ENCODE measurements around the gene RBM6. TPM values are rescaled to one million over a fixed set of nuclear protein-coding genes. Genes with fewer than 3 reads are reported as not detected.

The RBM6 gene
- total and polyA plus RNA-seq, 4 experiments from 2014 or later: 17.9 to 194 (median 118) TPM

DNA sequence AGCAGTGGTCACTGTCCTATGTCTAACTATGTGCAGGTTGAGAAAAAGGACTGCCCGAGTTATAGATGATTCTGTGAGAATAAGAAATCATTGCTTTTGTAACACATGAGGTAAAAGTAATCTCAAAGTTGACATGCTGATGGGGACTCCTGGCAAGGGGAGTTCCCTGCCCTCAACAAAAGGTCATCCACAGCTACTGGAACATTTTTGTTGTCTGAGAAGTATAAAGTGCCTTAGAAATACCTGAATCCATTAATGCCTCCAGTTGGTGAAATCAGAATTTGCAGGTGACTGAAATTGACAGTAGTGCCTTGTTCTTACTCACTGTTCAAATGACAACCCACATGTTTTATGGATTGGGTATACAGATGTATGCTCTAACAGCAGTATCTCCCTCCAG is 105.0 kb downstream of the RBM6 start:
- H3K36me3 ChIP-seq (ENCODE audit: insufficient read depth, low read length): peaks cover 4% of the 10 kb centered on the region
- no peaks in the 10 kb centered on the region for H3K9me3 Mint-ChIP-seq
- no peak overlapping the region for H3K27ac ChIP-seq (ENCODE audit: low read depth, low read length)
- ChIA-PET POLR2A (ENCODE audit: partially characterized antibody) (interaction anchor here (1.7 kb wide), 1 partner anchor 11 kb away, joined by 3 read pairs; no protein-coding TSS in a partner anchor), CTCF (ENCODE audit: partially characterized antibody) (no interaction called here)
- no peaks in the 10 kb centered on the region for H3K27me3 Mint-ChIP-seq
- no peak overlapping the region for H3K4me3 ChIP-seq (ENCODE audit: low read length in 2 of 2)
- peaks cover 10 to 15% (median 14%) of the 10 kb centered on the region in 4 donors for H3K4me1 Mint-ChIP-seq
- H3K4me3 Mint-ChIP-seq: no peak overlapping the region
- H3K36me3 Mint-ChIP-seq: peaks cover 25 to 46% of the 10 kb centered on the region in 2 donors
- no peak for DNase-seq
- intact Hi-C loops (cut with micrococcal nuclease): no loop called here
- H3K9me3 ChIP-seq (ENCODE audit: control insufficient read depth in 1 of 2, low read length in 2 of 2): no peaks in the 10 kb centered on the region
- peak overlapping the region in 2 of 7 donors; percentile 17 to 61 for H3K27ac Mint-ChIP-seq
- H3K27me3 ChIP-seq (ENCODE audit: insufficient read depth, low read length): no peaks in the 10 kb centered on the region
- peaks cover 11% of the 10 kb centered on the region for H3K4me1 ChIP-seq (ENCODE audit: insufficient read depth, low read length)

- Mint-ChIP-seq H3K9me3 (no peaks in the 10 kb centered on the region), H3K36me3 (peaks cover 37 to 46% of the 10 kb centered on the region in 2 donors), H3K4me1 (peaks cover 0 to 5% (median 2%) of the 10 kb centered on the region in 4 donors), H3K27me3 (no peaks in the 10 kb centered on the region), H3K4me3 (no peak overlapping the region), H3K27ac (peak overlapping the region in 2 of 7 donors; percentile 20 to 74)
- H3K27ac ChIP-seq (ENCODE audit: low read depth, low read length): no peak overlapping the region
- ChIA-PET CTCF (ENCODE audit: partially characterized antibody) (no interaction called here), POLR2A (ENCODE audit: partially characterized antibody) (no interaction called here)
- H3K9me3 ChIP-seq (ENCODE audit: control insufficient read depth in 1 of 2, low read length in 2 of 2): no peaks in the 10 kb centered on the region
- H3K4me1 ChIP-seq (ENCODE audit: insufficient read depth, low read length): no peaks in the 10 kb centered on the region
- DNase-seq: no peak
- H3K27me3 ChIP-seq (ENCODE audit: insufficient read depth, low read length): no peaks in the 10 kb centered on the region
- H3K36me3 ChIP-seq (ENCODE audit: insufficient read depth, low read length): peaks cover 7% of the 10 kb centered on the region
- intact Hi-C loops (cut with micrococcal nuclease): no loop called here
- H3K4me3 ChIP-seq (ENCODE audit: low read length in 2 of 2): no peak overlapping the region
Observed at GRCh38 chr3:50047426-50047825, 107.5 kb downstream of the RBM6 start.

- Mint-ChIP-seq H3K27me3 (no peaks in the 10 kb centered on the region), H3K9me3 (no peaks in the 10 kb centered on the region), H3K36me3 (peaks cover 53 to 58% of the 10 kb centered on the region in 2 donors), H3K4me3 (no peak overlapping the region), H3K27ac (peak overlapping the region in 3 of 7 donors; percentile 13 to 64 (median 32)), H3K4me1 (peaks cover 0 to 5% (median 2%) of the 10 kb centered on the region in 4 donors)
- H3K27ac ChIP-seq (ENCODE audit: low read depth, low read length): no peak overlapping the region
- H3K4me3 ChIP-seq (ENCODE audit: low read length in 2 of 2): no peak overlapping the region
- intact Hi-C loops (cut with micrococcal nuclease): no loop called here
- DNase-seq: no peak
- peaks cover 10% of the 10 kb centered on the region for H3K36me3 ChIP-seq (ENCODE audit: insufficient read depth, low read length)
- POLR2A ChIA-PET (ENCODE audit: partially characterized antibody): no interaction called here
- H3K9me3 ChIP-seq (ENCODE audit: control insufficient read depth in 1 of 2, low read length in 2 of 2): no peaks in the 10 kb centered on the region
- CTCF ChIA-PET (ENCODE audit: partially characterized antibody): no interaction called here
- H3K4me1 ChIP-seq (ENCODE audit: insufficient read depth, low read length): no peaks in the 10 kb centered on the region
- H3K27me3 ChIP-seq (ENCODE audit: insufficient read depth, low read length): no peaks in the 10 kb centered on the region
Observed at GRCh38 chr3:50050361-50050760, 110.4 kb downstream of the RBM6 start.

DNA sequence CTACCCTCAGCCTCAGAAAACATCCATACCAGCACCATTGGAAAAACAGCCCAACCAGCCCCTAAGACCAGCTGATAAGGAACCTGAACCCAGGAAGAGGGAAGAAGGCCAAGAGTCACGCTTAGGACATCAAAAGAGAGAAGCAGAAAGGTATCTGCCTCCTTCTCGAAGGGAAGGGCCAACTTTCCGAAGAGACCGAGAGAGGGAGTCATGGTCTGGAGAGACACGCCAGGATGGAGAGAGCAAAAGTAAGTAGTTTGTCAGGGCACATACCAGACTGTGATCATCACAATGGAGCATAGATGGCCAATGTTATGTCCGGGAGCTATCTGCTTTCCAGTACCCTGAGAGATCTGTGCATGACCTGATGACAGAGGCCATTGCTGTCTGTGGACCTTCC is 117.8 kb downstream of the RBM6 start:
- H3K9me3 Mint-ChIP-seq: no peaks in the 10 kb centered on the region
- CTCF ChIA-PET (ENCODE audit: partially characterized antibody): interaction anchor here (0.7 kb wide), 1 partner anchor 137 kb away, joined by 3 read pairs; no protein-coding TSS in a partner anchor

GRCh38 chr3:50068134-50068533 is 128.2 kb downstream of the RBM6 start:
- Histone ChIP-seq H3K27me3 (ENCODE audit: insufficient read depth, low read length) (no peaks in the 10 kb centered on the region), H3K27ac (ENCODE audit: low read depth, low read length) (no peak overlapping the region), H3K9me3 (ENCODE audit: control insufficient read depth in 1 of 2, low read length in 2 of 2) (no peaks in the 10 kb centered on the region), H3K4me1 (ENCODE audit: insufficient read depth, low read length) (no peaks in the 10 kb centered on the region), H3K4me3 (ENCODE audit: low read length in 2 of 2) (no peak overlapping the region), H3K36me3 (ENCODE audit: insufficient read depth, low read length) (peaks cover 75% of the 10 kb centered on the region)
- Mint-ChIP-seq H3K4me3 (no peak overlapping the region), H3K27ac (peak overlapping the region in 1 of 7 donors; percentile 61), H3K27me3 (no peaks in the 10 kb centered on the region), H3K36me3 (peaks cover 58 to 86% of the 10 kb centered on the region in 2 donors), H3K4me1 (peaks cover 0 to 2% (median 0%) of the 10 kb centered on the region in 4 donors), H3K9me3 (no peaks in the 10 kb centered on the region)
- intact Hi-C loops (cut with micrococcal nuclease): no loop called here
- CTCF ChIA-PET (ENCODE audit: partially characterized antibody): interaction anchor here (1.1 kb wide), 1 partner anchor 52 kb away, joined by 4 read pairs; no protein-coding TSS in a partner anchor
- DNase-seq: no peak
- POLR2A ChIA-PET (ENCODE audit: partially characterized antibody): no interaction called here

More for the DNA sequence above, 117.8 kb downstream of the RBM6 start:
- Histone ChIP-seq H3K27me3 (ENCODE audit: insufficient read depth, low read length) (no peaks in the 10 kb centered on the region), H3K9me3 (ENCODE audit: control insufficient read depth in 1 of 2, low read length in 2 of 2) (no peaks in the 10 kb centered on the region), H3K27ac (ENCODE audit: low read depth, low read length) (no peak overlapping the region), H3K36me3 (ENCODE audit: insufficient read depth, low read length) (peaks cover 51% of the 10 kb centered on the region), H3K4me1 (ENCODE audit: insufficient read depth, low read length) (no peaks in the 10 kb centered on the region), H3K4me3 (ENCODE audit: low read length in 2 of 2) (no peak overlapping the region)
- intact Hi-C loops (cut with micrococcal nuclease): no loop called here
- H3K27me3 Mint-ChIP-seq: no peaks in the 10 kb centered on the region
- POLR2A ChIA-PET (ENCODE audit: partially characterized antibody): no interaction called here
- peaks cover 0 to 2% (median 0%) of the 10 kb centered on the region in 4 donors for H3K4me1 Mint-ChIP-seq
- peaks cover 51 to 69% of the 10 kb centered on the region in 2 donors for H3K36me3 Mint-ChIP-seq
- DNase-seq: no peak
- H3K4me3 Mint-ChIP-seq: no peak overlapping the region
- H3K27ac Mint-ChIP-seq: no peak overlapping the region

DNA sequence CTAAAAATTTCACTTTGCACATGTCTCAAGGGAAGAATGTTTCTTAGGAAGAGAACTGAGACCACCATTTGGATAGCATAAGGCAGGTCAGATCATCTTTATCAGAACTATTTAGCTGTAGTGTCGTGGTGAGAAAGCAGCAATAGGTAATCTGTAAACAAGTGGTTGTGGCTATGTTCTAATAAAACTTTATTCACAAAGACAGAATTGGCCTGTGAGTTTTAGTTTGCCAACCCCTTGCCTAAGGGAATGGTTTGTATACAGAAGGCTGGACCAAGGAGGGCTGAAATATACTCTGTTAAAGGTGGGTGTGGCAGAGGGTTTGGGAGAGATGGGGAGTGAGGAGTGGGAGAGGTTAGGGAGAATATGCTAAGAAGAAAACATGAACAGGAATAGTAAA is 138.1 kb downstream of the RBM6 start:
- H3K4me1 Mint-ChIP-seq: peaks cover 9 to 26% (median 12%) of the 10 kb centered on the region in 4 donors
- H3K27ac Mint-ChIP-seq: peak overlapping the region; percentile 31 to 97 (median 66)
- H3K27ac ChIP-seq (ENCODE audit: low read depth, low read length): no peak overlapping the region
- ChIA-PET POLR2A (ENCODE audit: partially characterized antibody) (interaction anchor here (1.2 kb wide), 1 partner anchor 10 kb away, joined by 5 read pairs; the partner anchor contains the start of gene RBM5), CTCF (ENCODE audit: partially characterized antibody) (no interaction called here)
- intact Hi-C loops (cut with micrococcal nuclease): no loop called here
- peaks cover 11% of the 10 kb centered on the region for H3K4me1 ChIP-seq (ENCODE audit: insufficient read depth, low read length)
- H3K27me3 Mint-ChIP-seq: no peaks in the 10 kb centered on the region
- peaks cover 18 to 29% of the 10 kb centered on the region in 2 donors for H3K36me3 Mint-ChIP-seq
- H3K9me3 ChIP-seq (ENCODE audit: control insufficient read depth in 1 of 2, low read length in 2 of 2): no peaks in the 10 kb centered on the region
- H3K36me3 ChIP-seq (ENCODE audit: insufficient read depth, low read length): peaks cover 16% of the 10 kb centered on the region
- no peaks in the 10 kb centered on the region for H3K27me3 ChIP-seq (ENCODE audit: insufficient read depth, low read length)
- no peaks in the 10 kb centered on the region for H3K9me3 Mint-ChIP-seq
- no peak for DNase-seq
- no peak overlapping the region for H3K4me3 Mint-ChIP-seq
- no peak overlapping the region for H3K4me3 ChIP-seq (ENCODE audit: low read length in 2 of 2)

DNA sequence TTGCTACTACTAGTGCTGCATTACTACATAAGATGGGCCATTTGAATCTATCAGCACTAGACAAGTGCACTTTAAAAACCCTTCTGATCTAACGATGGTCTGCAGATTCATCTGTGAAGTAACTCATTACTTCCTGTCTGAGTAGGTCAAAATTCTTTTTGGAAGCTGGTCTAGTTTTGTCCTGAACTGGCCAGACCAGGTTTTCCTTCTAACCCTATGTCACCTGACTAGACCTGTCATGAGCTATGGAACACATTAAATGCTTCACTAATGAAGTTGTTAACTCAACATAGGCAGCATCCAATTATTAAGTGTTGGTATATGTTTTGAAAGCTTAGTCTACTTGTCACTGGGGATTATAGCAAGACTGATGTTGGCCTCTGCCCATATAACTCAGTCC is 138.7 kb downstream of the RBM6 start:
- CTCF ChIA-PET (ENCODE audit: partially characterized antibody): no interaction called here
- H3K27ac ChIP-seq (ENCODE audit: low read depth, low read length): no peak overlapping the region

More for the DNA sequence above, 138.7 kb downstream of the RBM6 start:
- intact Hi-C loops (cut with micrococcal nuclease): no loop called here
- Mint-ChIP-seq H3K27ac (peak overlapping the region; percentile 10 to 82 (median 65)), H3K36me3 (peaks cover 14 to 24% of the 10 kb centered on the region in 2 donors), H3K4me1 (peaks cover 11 to 31% (median 14%) of the 10 kb centered on the region in 4 donors), H3K4me3 (no peak overlapping the region), H3K27me3 (no peaks in the 10 kb centered on the region), H3K9me3 (no peaks in the 10 kb centered on the region)
- Histone ChIP-seq H3K4me3 (ENCODE audit: low read length in 2 of 2) (no peak overlapping the region), H3K9me3 (ENCODE audit: control insufficient read depth in 1 of 2, low read length in 2 of 2) (no peaks in the 10 kb centered on the region), H3K27me3 (ENCODE audit: insufficient read depth, low read length) (no peaks in the 10 kb centered on the region), H3K36me3 (ENCODE audit: insufficient read depth, low read length) (peaks cover 11% of the 10 kb centered on the region), H3K4me1 (ENCODE audit: insufficient read depth, low read length) (peaks cover 14% of the 10 kb centered on the region)
- no peak for DNase-seq
- POLR2A ChIA-PET (ENCODE audit: partially characterized antibody): interaction anchor here (1.2 kb wide), 1 partner anchor 10 kb away, joined by 5 read pairs; the partner anchor contains the start of gene RBM5

All from CD4-positive, alpha-beta memory T cell (primary cell).